HepG2 (cell line): Measurements from ENCODE around the gene HDGFL3. TPM values are rescaled to one million over a fixed set of nuclear protein-coding genes. Genes with fewer than 3 reads are reported as not detected.

Source experiments
- ATAC-seq: fragments of 200-7000 bp; cut with Tn5 transposase; 3 replicates; pipeline ENCODE4 v1.9.1; 2020; ENCODE audit warnings: mild to moderate bottlenecking, moderate library complexity
- BruUV-seq: library from RNA; stranded (reverse); fragments of 400-500 nt; replicated peaks from 2 replicates; lab custom pipeline; 2021; lab: Mats Ljungman, UMichigan
- CTCF ChIA-PET: fragments of 300-600 bp; formaldehyde crosslinking; extraction: SDS; loops from one replicate; lab custom pipeline; 2021; ENCODE audit warnings: low total read pairs, inconsistent platforms, low intra/inter-chr PET ratio; lab: Yijun Ruan, JAX
- POLR2A ChIA-PET: fragments of 350-600 bp; sonication (Branson Sonifier 250); formaldehyde crosslinking; loops from one replicate; lab custom pipeline; 2020; ENCODE audit warnings: antibody characterized with exemption, inconsistent platforms; lab: Yijun Ruan, JAX
- DNase-seq: peaks from one replicate; pipeline ENCODE4 v3.0.0-alpha.2; 2015; ENCODE audit warnings: low spot score
- FAIRE-seq: peaks from 3 replicates; lab custom pipeline; 2011; peaks lifted over from hg19 to GRCh38; lab: Jason Lieb, UNC
- H2AFZ ChIP-seq: one replicate; pipeline ENCODE4 v1.6.1; 2011; ENCODE audit warnings: low read length, inconsistent platforms
- H3K27ac ChIP-seq: fragments of 300-600 bp; 3 replicates; pipeline ENCODE4 v1.8.0; 2011; ENCODE audit warnings: mixed run types, mild to moderate bottlenecking, mixed read lengths, low read length, inconsistent platforms; ENCODE audit not compliant: insufficient read depth; ENCODE audit errors: extremely low read length
- H3K27me3 ChIP-seq, 2 experiments: fragments of 200-600 bp in 1 of 2; 2 replicates in 1 of 2; 3 replicates in 1 of 2; pipeline versions ENCODE4 v1.6.0 to v1.8.0; 2011; ENCODE audit warnings: low read length in 2 of 2, mild to moderate bottlenecking in 2 of 2, moderate library complexity in 2 of 2, inconsistent platforms in 1 of 2; ENCODE audit not compliant: insufficient read depth in 2 of 2, control insufficient read depth in 1 of 2
- H3K36me3 ChIP-seq, 2 experiments: fragments of 200-600 bp in 1 of 2; replicated peaks in 1 of 2; 2 replicates in 1 of 2; 3 replicates in 1 of 2; pipeline versions ENCODE4 v1.5.1 to v1.8.0; 2011; ENCODE audit warnings: low read length in 2 of 2, inconsistent platforms in 1 of 2; ENCODE audit not compliant: insufficient read depth in 2 of 2, control insufficient read depth in 1 of 2
- H3K4me1 ChIP-seq: 2 replicates; pipeline ENCODE4 v1.5.1; 2012; ENCODE audit warnings: low read length, inconsistent platforms; ENCODE audit not compliant: insufficient read depth
- H3K4me2 ChIP-seq: 2 replicates; pipeline ENCODE4 v1.6.0; 2011; ENCODE audit warnings: low read depth, low read length, inconsistent platforms
- H3K4me3 ChIP-seq, 3 experiments: fragments of 200-600 bp in 1 of 3; sonication (generic), shearing (Covaris generic) in 1 of 3; replicated peaks in 1 of 3; 2 replicates each; pipeline ENCODE4 v1.5.1; 2011 to 2016; ENCODE audit warnings: low read length in 3 of 3, inconsistent platforms in 2 of 3, low read depth in 2 of 3, mild to moderate bottlenecking in 2 of 3, control low read depth in 1 of 3, mixed read lengths in 1 of 3; ENCODE audit not compliant: insufficient read depth in 1 of 3
- H3K79me2 ChIP-seq: one replicate; pipeline ENCODE4 v1.6.1; 2011; ENCODE audit warnings: low read length, inconsistent platforms; ENCODE audit not compliant: insufficient read depth
- H3K9ac ChIP-seq: 2 replicates; pipeline ENCODE4 v1.6.0; 2011; ENCODE audit warnings: mild to moderate bottlenecking, low read depth, low read length, inconsistent platforms; ENCODE audit not compliant: insufficient read depth
- H3K9me3 ChIP-seq: 2 replicates; pipeline ENCODE4 v1.5.1; 2012; ENCODE audit warnings: mild to moderate bottlenecking, low read length
- H4K20me1 ChIP-seq: 2 replicates; pipeline ENCODE4 v1.6.0; 2011; ENCODE audit warnings: inconsistent platforms, mild to moderate bottlenecking, low read length, moderate library complexity; ENCODE audit not compliant: insufficient read depth
- ATF3 ChIP-seq: sonication (generic); formaldehyde crosslinking; IDR thresholded peaks from 2 replicates; pipeline ENCODE4 v1.4.0; 2020; ENCODE audit warnings: missing genetic modification reagents
- DNMT3B ChIP-seq: conservative IDR thresholded peaks from 2 replicates; pipeline ENCODE4 v1.6.1; 2016; ENCODE audit warnings: missing biosample characterization, control low read depth
- FOXJ3 ChIP-seq: sonication (generic); formaldehyde crosslinking; IDR thresholded peaks from 2 replicates; pipeline ENCODE4 v1.4.0; 2020; ENCODE audit warnings: missing genetic modification reagents, mild to moderate bottlenecking, borderline replicate concordance
- MXD3 ChIP-seq: IDR thresholded peaks from 2 replicates; pipeline ENCODE4 v1.6.1; 2016; ENCODE audit warnings: mild to moderate bottlenecking, missing biosample characterization, missing genetic modification reagents
- NCOA5 ChIP-seq: sonication (generic); formaldehyde crosslinking; IDR thresholded peaks from 2 replicates; pipeline ENCODE4 v1.4.0; 2020; ENCODE audit warnings: missing genetic modification reagents
- NFAT5 ChIP-seq: sonication (generic); formaldehyde crosslinking; IDR thresholded peaks from 2 replicates; pipeline ENCODE4 v1.4.0; 2020; ENCODE audit warnings: missing genetic modification reagents
- ZNF17 ChIP-seq: sonication (generic); formaldehyde crosslinking; IDR thresholded peaks from 2 replicates; pipeline ENCODE4 v1.5.0; 2020; ENCODE audit warnings: mild to moderate bottlenecking, missing genetic modification reagents
- ZNF205 ChIP-seq: IDR thresholded peaks from 2 replicates; pipeline ENCODE4 v1.6.1; 2018; ENCODE audit warnings: missing biosample characterization, missing genetic modification reagents
- ZNF264 ChIP-seq: sonication (generic); formaldehyde crosslinking; IDR thresholded peaks from 2 replicates; pipeline ENCODE4 v1.4.0; 2020; ENCODE audit warnings: missing genetic modification reagents
- ZNF414 ChIP-seq: sonication (generic); formaldehyde crosslinking; IDR thresholded peaks from 2 replicates; pipeline ENCODE4 v1.5.0; 2020; ENCODE audit warnings: missing genetic modification reagents
- ZNF552 ChIP-seq: sonication (generic); formaldehyde crosslinking; IDR thresholded peaks from 2 replicates; pipeline ENCODE4 v1.9.0; 2022; ENCODE audit warnings: missing genetic modification reagents, mild to moderate bottlenecking, borderline replicate concordance
- in situ Hi-C: cut with HindIII; loops from 2 replicates; pipeline ENCODE4 v1.10.0; 2017; ENCODE audit warnings: low pct_unique_long_range_greater_than_20kb; ENCODE audit not compliant: extremely low pct_ligation_motif_present
- intact Hi-C: fragments of 100-400 bp; cut with micrococcal nuclease; formaldehyde crosslinking; loops from one replicate; pipeline ENCODE4 v1.10.0; 2022; ENCODE audit not compliant: unreplicated experiment
- polyA plus RNA-seq, 8 experiments: library from polyadenylated mRNA; depleted of rRNA in 3 of 8; stranded (reverse) in 7 of 8; unstranded in 1 of 8; fragments of >200 nt; fragmentation: Illumina TruSeq in 4 of 8; extraction: Trizol in 4 of 8; gene quantifications; 2 replicates each; pipeline versions ENCODE4 v1.2.1 to v1.2.3, GENCODE V29; 2011 to 2016; ENCODE audit warnings: low read depth in 4 of 8, missing spikeins in 1 of 8, mixed read lengths in 1 of 8; ENCODE audit not compliant: insufficient read depth in 1 of 8
- total RNA-seq, 5 experiments: library from RNA; depleted of rRNA; stranded (reverse); fragments of >200 nt; fragmentation: Illumina TruSeq; extraction: Trizol; gene quantifications; 2 replicates each; pipeline ENCODE4 v1.2.3, GENCODE V29; 2016; ENCODE audit warnings: low read depth in 1 of 5

The HDGFL3 gene
- total and polyA plus RNA-seq, 2 of the 13 experiments (the other 11 are each of a cell fraction or from before 2014, with no cell fraction given): 0.07 to 0.09 TPM

- FAIRE-seq (no peak), DNase-seq (no peak), ATAC-seq (no peak)
- H3K4me2 ChIP-seq: no peak overlapping the region
- POLR2A ChIA-PET: no interaction called here
- H4K20me1 ChIP-seq: no peaks in the 10 kb centered on the region
- CTCF ChIA-PET: no interaction called here
- no peak overlapping the region for H3K27ac ChIP-seq
- no peak overlapping the region for H3K9ac ChIP-seq
- no peak overlapping the region for H2AFZ ChIP-seq
- no peaks in the 10 kb centered on the region for H3K36me3 ChIP-seq
- intact Hi-C loops: no loop called here
- no peaks in the 10 kb centered on the region for H3K79me2 ChIP-seq
- H3K9me3 ChIP-seq: no peaks in the 10 kb centered on the region
- H3K4me3 ChIP-seq: no peak overlapping the region
- TF ChIP-seq ZNF205 (CRISPR knock-in tag) (no peak), ZNF264 (CRISPR knock-in tag) (no peak), DNMT3B (CRISPR knock-in tag) (no peak), ZNF414 (CRISPR knock-in tag) (no peak), ZNF552 (CRISPR knock-in tag) (no peak), NCOA5 (CRISPR knock-in tag) (no peak), ATF3 (CRISPR knock-in tag) (no peak), NFAT5 (CRISPR knock-in tag) (no peak), MXD3 (CRISPR knock-in tag) (no peak), ZNF17 (no peak), FOXJ3 (CRISPR knock-in tag) (no peak)
- peaks cover 0 to under 1% of the 10 kb centered on the region in 2 experiments; a peak in 2 of 5 replicates for H3K27me3 ChIP-seq
- H3K4me1 ChIP-seq: no peaks in the 10 kb centered on the region
- BruUV-seq: no TSS peak
- in situ Hi-C loops: no loop called here
These were observed 7.0 kb downstream of the HDGFL3 start for GRCh38 chr15:83200589-83200988.
